Measurements from ENCODE around the gene WARS2.

GRCh38 chr1:119114786-119115185 lies 25.7 kb downstream of the WARS2 start:
- TF ChIP-seq POLR2A (IDR thresholded peaks at IDR 0.05; ENCODE audit: low read depth, low read length), result no peak
- no peak for TF ChIP-seq POLR2AphosphoS5 (IDR thresholded peaks at IDR 0.05; ENCODE audit: low read depth, low read length)
